ENCODE data around the gene C17orf67. TPM values are rescaled to one million over a fixed set of nuclear protein-coding genes. Genes with fewer than 3 reads are reported as not detected.

C17orf67 gene
- total and polyA plus RNA-seq, 2 of the 13 experiments (the other 11 are each of a cell fraction or from before 2014, with no cell fraction given) = 0.41 to 0.86 TPM

- TF ChIP-seq USF2 (IDR thresholded peaks at IDR 0.05; ENCODE audit: low read depth, low read length) (no peak), USF2 (CRISPR knock-in tag; IDR thresholded peaks at IDR 0.05; ENCODE audit: borderline replicate concordance) (no peak), MIER3 (CRISPR knock-in tag; IDR thresholded peaks at IDR 0.05; ENCODE audit: borderline replicate concordance) (peak; percentile 66), ZNF20 (CRISPR knock-in tag; IDR thresholded peaks at IDR 0.05) (no peak), PHF5A (CRISPR knock-in tag; IDR thresholded peaks at IDR 0.05; ENCODE audit: low read depth, unreplicated experiment) (no peak), PAX8 (CRISPR knock-in tag; IDR thresholded peaks at IDR 0.05; ENCODE audit: borderline replicate concordance) (no peak), ZNF264 (CRISPR knock-in tag; IDR thresholded peaks at IDR 0.05) (no peak), RXRA (CRISPR knock-in tag; IDR thresholded peaks at IDR 0.05) (no peak), ATM (IDR thresholded peaks at IDR 0.05; ENCODE audit: borderline replicate concordance) (no peak), ZNF407 (CRISPR knock-in tag; IDR thresholded peaks at IDR 0.05; ENCODE audit: not compliant biosample characterization) (no peak), TFE3 (CRISPR knock-in tag; IDR thresholded peaks at IDR 0.05) (peak; percentile 42; the same call in 1 of the 2 replicates), NKX3-1 (CRISPR knock-in tag; IDR thresholded peaks at IDR 0.05) (no peak), MLXIP (CRISPR knock-in tag; IDR thresholded peaks at IDR 0.05; ENCODE audit: borderline replicate concordance) (no peak), ZBTB37 (CRISPR knock-in tag; IDR thresholded peaks at IDR 0.05) (no peak)
Measured at GRCh38 chr17:56832446-56832845, 1.3 kb downstream of the C17orf67 start (continued).
